D721Med (cell line): ENCODE data around the gene DES.

Experiments used
- DNase-seq: peaks from one replicate; pipeline ENCODE4 v3.0.0; 2011; ENCODE audit warnings: low spot score; ENCODE audit not compliant: insufficient read length
- FAIRE-seq: peaks from 2 replicates; lab custom pipeline; 2011; peaks lifted over from hg19 to GRCh38; lab: Jason Lieb, UNC
- TF ChIP-seq, protein P1 (sequence below): IDR thresholded peaks from 2 replicates; pipeline ENCODE4 v1.5.1; 2012; ENCODE audit warnings: mild to moderate bottlenecking, control low read depth; ENCODE audit not compliant: insufficient read depth; ENCODE audit errors: missing control alignments

The DES gene

DNA sequence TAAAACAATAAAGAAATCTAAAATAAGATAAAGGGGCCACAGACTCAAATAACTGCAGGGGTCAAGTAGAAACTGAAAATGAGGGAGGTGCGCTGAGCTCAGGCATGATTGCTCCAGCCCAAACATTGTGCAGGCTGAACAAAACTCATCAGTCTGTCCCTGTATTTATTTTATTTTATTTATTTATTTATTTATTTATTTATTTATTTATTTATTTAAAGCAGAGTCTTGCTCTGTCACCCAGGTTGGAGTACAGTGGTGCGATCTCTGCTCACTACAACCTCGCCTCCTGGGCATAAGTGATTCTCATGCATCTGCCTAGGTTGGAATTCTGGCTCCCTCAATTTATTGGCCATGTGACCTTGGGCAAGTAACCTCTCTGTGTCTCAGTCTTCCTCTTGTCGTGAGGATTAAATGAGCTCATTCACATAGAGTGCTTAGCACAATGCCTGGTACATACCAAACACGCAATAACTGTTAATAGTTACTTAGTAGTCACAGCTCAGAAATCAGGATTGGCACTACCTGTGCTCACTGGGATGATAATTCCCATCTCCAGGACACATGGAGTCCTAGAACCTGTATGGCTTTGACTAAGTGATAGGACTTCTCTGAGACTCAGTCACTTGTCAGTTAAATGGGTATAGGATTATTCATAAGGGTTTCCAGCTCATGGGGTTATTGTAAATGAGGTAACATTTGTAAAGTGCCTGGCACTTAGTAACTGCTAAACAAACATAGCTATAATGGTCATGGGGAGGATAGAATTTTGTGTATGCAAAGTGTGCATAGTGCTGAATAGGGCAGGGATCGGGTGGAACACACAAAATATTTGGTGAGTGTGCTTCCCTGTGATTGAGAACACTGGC is 22.4 kb downstream of the DES start:
- TF ChIP-seq, protein P1, sequence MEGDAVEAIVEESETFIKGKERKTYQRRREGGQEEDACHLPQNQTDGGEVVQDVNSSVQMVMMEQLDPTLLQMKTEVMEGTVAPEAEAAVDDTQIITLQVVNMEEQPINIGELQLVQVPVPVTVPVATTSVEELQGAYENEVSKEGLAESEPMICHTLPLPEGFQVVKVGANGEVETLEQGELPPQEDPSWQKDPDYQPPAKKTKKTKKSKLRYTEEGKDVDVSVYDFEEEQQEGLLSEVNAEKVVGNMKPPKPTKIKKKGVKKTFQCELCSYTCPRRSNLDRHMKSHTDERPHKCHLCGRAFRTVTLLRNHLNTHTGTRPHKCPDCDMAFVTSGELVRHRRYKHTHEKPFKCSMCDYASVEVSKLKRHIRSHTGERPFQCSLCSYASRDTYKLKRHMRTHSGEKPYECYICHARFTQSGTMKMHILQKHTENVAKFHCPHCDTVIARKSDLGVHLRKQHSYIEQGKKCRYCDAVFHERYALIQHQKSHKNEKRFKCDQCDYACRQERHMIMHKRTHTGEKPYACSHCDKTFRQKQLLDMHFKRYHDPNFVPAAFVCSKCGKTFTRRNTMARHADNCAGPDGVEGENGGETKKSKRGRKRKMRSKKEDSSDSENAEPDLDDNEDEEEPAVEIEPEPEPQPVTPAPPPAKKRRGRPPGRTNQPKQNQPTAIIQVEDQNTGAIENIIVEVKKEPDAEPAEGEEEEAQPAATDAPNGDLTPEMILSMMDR: no peak
- FAIRE-seq (no peak), DNase-seq (no peak)

DNA sequence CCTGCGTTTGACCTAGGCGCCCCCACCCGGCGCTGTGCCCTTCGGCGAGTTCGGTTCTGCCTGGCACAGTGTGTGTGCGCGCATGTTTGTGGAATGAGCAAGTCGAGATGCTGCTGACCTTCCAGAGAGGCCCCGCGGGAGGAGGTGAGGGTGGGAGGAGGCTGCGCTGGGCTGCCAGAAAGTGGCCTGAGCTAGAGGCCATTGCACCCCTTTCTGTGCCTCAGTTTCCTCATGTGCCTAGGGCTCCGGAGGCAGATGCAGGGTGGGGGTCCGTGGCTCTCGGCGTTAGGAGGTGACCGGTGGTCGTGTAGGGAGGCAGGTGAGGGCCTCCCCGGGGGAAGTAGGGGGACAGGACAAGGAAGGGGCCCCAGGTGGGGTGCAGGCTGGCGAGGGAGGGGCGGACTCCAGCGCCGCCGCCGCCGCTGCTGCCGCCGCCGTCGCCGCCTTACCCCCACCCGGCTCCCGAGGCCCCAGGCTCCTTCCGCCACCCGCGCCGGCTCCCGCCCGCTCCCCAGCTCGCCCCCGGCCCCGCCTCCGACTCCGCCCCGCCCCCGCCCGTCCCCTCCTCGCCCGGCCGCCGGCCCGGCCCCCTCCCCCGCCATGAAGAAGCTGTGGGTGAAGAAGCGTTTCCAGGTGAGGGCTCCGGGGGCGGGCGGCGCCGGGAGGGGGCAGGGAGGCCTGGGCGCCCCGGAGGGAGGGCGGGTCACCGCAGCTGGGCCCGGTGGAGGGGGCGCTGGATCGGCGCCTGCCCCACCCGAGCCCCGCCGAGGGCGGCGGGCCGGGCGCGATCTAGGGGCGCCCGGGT is 23.5 kb downstream of the DES start:
- FAIRE-seq (no peak), DNase-seq (peak; percentile 97)
- TF ChIP-seq, protein P1: no peak

DNA sequence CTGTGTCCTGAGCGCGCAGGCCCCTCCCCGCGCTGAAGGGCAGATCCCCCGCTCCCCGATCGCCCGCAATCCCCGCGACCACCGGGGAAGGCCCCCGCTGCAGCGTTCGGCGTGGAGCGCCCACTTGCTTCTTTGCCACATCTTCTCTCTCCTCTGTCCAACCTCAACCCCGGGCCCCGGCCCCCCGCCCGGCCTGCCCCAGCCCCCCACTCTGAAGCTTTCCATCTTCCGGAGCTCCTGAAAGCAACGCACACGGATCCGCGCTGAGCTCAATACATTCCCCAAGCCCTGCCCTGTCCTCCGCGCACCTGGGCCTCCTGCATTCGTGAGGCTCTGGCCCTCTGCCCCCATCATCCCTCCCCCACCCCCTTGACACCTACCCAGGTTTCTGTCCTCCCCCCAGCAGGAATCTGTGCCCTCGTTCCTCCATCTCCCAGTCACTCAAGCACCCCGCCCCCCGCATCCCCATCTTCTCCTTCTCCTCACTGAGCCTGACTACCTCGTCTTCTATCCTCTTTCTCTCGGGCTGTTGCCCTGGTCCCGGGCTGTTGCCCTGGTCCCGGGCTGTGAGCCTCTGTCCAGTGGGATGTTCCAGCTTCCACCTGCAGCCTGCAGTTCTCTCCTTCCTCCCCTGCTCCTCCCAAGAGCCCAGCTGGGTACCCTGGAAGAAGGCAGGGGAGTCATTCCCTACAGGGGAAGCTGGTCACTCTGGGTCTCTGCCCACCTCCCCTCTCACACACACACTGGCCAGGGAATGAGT is 24.3 kb downstream of the DES start:
- no peak for DNase-seq
- no peak for FAIRE-seq
- TF ChIP-seq, protein P1: no peak

DNA sequence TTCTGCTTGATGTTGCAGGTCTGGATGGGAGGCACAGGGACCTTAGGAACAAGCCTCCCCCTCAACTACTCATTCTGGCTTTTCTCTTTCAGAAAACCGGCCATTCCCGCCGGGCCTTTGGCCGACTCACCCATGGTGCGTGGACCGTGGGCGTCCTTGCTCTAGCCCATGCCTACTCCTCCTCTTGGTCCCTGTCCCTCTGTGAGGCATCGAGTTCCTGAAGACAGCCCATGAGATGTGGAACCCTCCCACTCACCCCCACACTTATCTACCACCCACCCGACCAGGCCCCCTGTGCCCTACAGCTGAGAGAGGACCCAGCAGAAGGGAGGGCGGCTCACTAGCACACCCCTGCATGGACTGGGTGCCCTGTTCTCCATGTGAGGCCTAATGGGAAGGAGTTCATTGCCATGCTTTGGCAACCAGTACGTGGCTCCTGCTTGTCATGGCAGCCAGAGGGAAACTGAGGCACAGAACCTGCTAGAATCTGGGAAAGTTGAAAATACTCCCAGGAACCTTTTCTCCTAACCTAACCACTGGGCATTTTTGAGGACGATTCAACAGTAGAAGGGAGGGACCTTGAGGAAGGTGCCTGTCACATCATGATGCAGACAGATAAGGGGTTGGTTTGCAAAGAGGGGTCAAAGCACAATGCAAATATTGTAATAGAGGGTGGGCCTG is 25.0 kb downstream of the DES start:
- FAIRE-seq (no peak), DNase-seq (no peak)

DNA sequence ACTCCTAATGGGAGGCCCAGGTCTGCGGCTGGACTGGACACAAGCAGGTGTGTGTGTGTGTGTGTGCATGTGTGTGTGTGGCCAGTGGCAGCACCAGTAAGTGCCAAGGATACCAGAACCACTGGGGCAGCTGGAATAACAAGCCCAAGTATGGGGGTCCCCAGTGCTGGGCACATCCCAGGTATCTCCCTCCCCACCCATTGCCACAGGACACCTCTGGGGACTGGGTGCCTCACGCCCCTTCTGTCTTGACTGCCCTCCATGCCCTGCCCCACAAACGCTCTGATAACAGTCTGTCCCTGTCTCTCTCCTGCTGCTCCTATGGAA is 25.5 kb downstream of the DES start:
- DNase-seq: no peak
- no peak for FAIRE-seq
- TF ChIP-seq, protein P1: no peak

More for the DNA sequence above, 25.0 kb downstream of the DES start:
- TF ChIP-seq, protein P1: no peak

DNA sequence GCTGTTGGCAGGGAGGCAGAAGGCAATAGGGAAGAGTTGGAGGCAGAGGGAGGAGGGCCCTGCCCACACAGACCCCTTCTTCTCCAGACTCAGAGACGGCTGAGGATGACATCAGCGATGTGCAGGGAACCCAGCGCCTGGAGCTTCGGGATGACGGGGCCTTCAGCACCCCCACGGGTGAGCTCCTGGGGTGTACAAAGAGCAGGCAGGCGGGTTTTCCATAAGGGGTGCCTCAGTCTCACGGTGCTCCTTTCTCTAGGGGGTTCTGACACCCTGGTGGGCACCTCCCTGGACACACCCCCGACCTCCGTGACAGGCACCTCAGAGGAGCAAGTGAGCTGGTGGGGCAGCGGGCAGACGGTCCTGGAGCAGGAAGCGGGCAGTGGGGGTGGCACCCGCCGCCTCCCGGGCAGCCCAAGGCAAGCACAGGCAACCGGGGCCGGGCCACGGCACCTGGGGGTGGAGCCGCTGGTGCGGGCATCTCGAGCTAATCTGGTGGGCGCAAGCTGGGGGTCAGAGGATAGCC is 26.5 kb downstream of the DES start:
- TF ChIP-seq, protein P1: no peak
- FAIRE-seq (no peak), DNase-seq (no peak)
